Stomach (tissue), 4 donors: Measurements from ENCODE around the gene LGALS12.

Source experiments
- CTCF ChIP-seq, 7 experiments: fragments of 450-650 bp in 4 of 7; fragments of 200-600 bp in 3 of 7; sonication (generic) in 3 of 7; IDR thresholded peaks; one replicate each; pipeline ENCODE4 v1.5.1; 2016 to 2019; ENCODE audit warnings: antibody characterized with exemption in 7 of 7, control low read depth in 2 of 7, mild to moderate bottlenecking in 1 of 7
- EP300 ChIP-seq: sonication (generic); formaldehyde crosslinking; IDR thresholded peaks from one replicate; pipeline ENCODE4 v1.6.1; 2017; ENCODE audit warnings: antibody characterized with exemption
- POLR2A ChIP-seq, 4 donors: fragments of 450-650 bp; IDR thresholded peaks; one replicate each; pipeline ENCODE4 v1.6.1; 2016; ENCODE audit warnings: antibody characterized with exemption in 4 of 4, control low read depth in 2 of 4, mild to moderate bottlenecking in 1 of 4, moderate library complexity in 1 of 4
- POLR2AphosphoS5 ChIP-seq, 3 donors: sonication (generic); formaldehyde crosslinking; IDR thresholded peaks; one replicate each; pipeline ENCODE4 v1.6.1; 2016; ENCODE audit warnings: antibody characterized with exemption in 3 of 3

- TF ChIP-seq CTCF (IDR thresholded peaks at IDR 0.05) (no peak), EP300 (no peak), POLR2AphosphoS5 (IDR thresholded peaks at IDR 0.05) (no peak), POLR2A (IDR thresholded peaks at IDR 0.05) (no peak)
Measured at GRCh38 chr11:63492441-63492840, 13.4 kb upstream of the LGALS12 start.
